Activated T-cell treated with anti-CD3 and anti-CD28 coated beads for 1 hour (primary cell): ENCODE measurements around the gene CLDN15.
"Not testable (repeated sequence)": the region's sequence is repeated elsewhere in the genome, so short reads cannot be mapped to it uniquely, and the experiment has no call there.

Source experiments
- DNase-seq: peaks from one replicate; pipeline ENCODE4 v3.0.0-alpha.2; 2020; ENCODE audit warnings: low read depth

The CLDN15 gene, protein sequence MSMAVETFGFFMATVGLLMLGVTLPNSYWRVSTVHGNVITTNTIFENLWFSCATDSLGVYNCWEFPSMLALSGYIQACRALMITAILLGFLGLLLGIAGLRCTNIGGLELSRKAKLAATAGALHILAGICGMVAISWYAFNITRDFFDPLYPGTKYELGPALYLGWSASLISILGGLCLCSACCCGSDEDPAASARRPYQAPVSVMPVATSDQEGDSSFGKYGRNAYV

DNA sequence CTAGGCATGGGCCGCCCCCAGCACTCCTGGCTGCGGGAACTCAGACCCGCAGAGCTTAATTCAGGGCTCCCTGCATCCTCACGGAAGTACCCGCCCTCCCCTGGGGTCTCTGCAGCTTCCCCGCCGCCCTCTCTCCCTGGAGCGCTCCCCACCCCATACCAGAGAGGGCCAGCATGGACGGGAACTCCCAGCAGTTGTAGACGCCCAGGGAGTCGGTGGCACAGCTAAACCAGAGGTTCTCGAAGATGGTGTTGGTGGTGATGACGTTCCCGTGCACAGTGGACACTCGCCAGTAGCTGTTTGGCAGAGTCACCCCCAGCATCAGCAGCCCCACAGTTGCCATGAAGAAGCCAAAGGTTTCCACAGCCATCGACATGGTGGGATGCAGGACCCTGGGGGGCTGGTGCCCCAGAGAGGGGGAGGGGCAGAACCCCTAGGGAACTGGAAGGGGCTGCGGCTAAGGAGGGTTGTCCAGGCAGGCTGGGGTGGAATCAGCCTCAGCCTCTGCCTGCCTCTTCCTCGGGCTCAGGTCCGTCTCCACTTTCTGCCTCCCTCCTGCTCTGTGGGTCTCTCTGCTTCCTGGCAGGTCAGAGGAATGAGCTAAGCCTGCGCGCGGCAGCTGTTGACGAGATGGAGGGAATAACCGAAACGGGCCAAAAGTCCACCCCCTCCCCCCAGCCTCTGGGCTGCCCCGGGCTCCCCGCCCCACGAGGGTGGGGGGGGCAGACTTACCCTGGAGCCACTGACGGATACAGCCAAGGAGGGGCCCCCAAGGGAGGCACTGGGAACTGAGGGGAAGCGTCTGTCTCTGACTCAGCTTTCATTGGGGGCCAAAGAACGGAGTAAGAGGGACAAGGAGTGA is at the start of gene CLDN15:
Gene CLDN15 (minus strand): TSS at position 597 of the 862 bp plus-strand sequence. CDS start 221 bp downstream, at position 376.
- DNase-seq = no peak

DNA sequence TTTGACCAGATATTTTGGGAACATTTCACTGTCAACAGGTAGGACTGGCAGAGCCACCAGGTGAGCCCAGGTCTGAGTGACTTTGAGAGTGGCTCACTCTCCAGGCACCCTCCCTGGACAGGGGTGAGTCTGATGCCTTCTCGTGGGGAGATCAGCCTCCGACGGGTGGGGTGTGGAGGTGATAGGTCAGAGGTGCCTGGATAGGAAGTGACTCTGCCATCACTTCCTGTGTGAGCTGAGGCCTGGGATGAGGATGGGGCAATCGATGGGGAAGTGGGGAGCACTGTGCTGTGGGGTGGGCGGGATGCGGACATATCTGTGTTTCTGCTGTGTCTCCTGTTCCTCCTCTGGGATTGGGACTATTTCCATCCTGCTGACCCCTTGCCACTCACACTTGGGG is 49.4 kb upstream of the CLDN15 start:
- no peak for DNase-seq

DNA sequence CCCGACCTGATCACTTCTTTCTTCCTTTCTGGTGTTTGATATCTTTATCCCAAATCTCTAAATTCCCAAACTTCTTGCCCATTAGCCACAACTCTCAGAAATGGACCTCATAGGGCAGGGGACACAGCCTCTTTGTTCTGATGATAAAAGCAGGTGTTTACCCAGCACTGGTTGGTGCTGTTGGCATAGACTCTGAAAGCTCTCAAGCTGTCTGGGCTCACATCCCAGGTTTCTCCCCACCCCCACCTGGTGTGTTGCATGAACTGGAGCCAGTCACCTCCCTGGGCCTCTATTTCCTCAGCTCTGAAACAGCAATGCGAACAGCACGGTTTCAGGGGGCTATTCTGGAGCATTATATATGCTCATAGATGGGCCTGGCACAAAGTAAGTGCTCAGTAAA is 48.3 kb upstream of the CLDN15 start:
- not testable (repeated sequence) for DNase-seq

DNA sequence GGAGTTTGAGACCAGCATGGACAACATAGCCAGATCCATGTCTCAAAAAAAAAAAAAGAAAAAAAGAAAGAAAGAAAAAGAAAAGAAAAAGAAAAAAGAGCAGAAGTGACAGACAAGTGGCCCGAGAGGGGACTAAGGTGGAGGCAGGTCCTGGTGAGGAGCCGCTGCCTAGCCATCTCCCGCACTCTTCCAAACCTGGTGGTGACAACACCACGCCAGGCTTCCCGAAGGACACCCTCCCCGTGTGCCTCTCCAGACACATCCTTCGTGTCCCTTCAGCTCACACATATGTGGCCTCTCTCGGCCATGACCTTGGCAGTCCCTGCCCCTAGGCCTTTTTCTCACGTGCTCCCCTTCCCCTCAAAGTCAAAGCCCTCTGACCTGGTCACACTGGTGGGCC is 47.6 kb upstream of the CLDN15 start:
- DNase-seq = no peak

DNA sequence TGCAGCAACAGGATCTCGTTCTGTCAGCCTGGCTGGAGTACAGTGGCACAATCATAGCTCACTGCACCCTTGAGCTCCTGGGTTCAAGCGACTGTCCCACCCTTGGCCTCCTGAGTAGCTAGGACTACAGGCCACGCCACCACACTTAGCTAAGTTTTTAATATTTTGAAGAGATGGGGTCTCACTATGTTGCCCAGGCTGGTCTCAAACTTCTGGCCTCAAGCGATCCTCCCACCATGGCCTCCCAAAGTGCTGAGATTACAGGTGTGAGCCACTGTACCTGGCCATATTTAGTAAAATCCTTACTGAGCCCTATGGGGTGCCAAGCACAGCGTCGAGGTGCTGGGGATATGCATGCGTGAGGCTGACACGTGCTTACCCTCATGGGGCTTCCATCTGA is 43.3 kb upstream of the CLDN15 start:
- DNase-seq = not testable (repeated sequence)

DNA sequence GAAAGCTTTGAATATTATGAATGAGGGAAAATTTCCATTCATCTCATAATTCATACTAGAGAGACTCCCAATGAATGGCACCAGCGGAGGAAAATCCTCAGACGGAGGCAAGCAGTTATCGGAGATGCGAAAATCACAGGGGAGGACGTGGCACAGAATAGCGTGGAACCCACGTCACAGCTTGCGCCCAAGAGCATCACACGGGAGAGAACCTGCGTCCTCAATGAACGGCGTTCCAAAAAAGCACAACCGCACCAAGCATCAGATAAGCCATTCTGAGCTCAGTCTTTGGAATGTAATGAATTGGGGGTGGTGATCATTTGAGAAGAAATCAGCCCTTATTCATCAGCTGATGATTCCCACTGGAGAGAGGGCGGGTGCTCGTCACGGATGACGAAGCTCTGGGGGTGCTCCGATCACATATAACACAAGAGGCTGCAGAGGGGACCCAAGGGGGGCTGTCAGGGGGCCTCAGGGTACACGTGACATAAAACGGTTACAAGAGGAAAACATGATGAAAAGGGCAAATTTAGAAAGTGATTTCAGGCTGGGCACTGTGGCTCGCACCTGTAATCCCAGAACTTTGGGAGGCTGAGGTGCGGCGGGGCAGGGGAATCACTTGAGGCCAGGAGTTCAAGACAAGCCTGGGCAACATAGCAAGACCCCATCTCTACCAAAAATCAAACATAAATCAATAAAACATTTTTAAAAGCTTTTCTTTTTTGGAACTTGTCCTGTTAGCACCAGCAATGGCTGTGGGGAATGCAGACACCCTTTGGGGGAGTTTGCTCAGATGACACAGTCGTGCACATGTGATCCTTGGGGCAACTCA is 41.1 kb upstream of the CLDN15 start:
- no peak for DNase-seq

DNA sequence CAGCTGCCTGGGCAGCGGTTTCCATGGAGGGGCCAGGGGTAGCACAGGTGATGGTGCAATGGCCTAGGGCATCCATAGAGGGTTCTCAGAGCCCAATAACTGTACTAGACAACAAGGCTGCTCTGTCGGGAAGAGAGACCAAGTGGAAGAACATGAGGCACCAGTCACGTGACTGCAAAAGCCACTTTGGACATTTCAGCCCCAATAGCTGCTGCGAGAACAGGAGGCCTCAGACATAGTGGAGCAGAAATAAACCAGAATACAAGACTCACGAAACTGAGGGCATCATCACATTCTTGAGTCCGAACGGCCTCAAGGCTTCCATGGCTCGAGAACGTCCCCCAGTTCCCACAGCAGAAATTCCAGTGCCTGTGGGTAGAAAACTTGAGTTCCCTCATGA is 39.6 kb upstream of the CLDN15 start:
- DNase-seq = no peak

DNA sequence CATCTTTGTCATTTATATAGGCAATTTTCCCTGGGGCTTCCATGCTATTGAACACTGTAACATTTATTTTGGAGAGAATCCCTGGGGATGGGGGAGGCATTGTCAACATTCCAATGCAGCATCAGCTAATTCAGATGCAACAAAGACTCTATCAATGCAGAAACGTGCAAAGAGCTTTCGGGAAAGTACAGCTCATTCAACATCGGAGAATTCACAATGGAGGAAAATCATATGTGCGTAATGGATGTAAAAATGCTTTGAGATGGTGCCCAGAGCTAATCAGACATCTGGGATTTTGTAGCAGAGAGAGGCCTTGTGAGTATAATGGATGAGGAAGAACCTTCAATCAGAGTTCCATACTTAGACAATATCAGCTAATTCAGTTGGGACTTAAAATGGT is 35.6 kb upstream of the CLDN15 start:
- DNase-seq = no peak

DNA sequence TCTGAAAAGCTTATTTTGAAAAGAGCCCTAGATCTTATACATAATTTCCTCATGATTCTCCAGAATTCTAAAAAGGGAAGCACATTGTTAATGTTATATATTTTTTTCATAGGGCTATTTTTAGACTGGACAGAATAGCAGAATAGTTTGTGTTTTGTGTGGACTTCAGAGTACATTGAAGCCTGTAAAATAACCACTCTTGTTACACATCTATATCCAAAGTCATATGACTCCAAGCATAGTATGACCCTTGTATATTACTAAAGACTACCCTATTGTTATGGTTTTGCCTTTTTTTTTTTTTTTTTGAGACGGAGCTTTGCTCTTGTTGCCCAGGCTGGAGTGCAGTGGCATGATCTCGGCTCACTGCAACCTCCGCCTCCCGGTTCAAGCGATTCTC is 33.4 kb upstream of the CLDN15 start:
- DNase-seq = no peak

DNA sequence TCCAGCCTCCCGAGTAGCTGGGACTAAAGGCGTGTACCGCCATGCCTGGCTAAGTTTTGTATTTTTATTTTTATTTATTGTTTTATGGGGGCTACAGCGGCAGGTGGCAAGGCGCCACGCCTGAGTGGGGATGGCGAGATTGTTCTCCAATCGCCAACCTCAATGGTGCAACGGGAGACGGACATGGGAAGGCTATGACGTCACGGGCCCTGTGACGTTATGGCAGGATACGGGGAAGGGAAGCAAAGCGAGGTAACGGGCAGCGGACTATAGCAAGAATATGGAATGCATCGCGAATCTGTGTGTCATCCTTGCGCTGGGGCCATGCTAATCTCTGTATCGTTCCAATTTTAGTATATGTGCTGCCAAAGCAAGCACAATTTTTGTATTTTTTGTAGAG is 32.1 kb upstream of the CLDN15 start:
- DNase-seq = no peak

DNA sequence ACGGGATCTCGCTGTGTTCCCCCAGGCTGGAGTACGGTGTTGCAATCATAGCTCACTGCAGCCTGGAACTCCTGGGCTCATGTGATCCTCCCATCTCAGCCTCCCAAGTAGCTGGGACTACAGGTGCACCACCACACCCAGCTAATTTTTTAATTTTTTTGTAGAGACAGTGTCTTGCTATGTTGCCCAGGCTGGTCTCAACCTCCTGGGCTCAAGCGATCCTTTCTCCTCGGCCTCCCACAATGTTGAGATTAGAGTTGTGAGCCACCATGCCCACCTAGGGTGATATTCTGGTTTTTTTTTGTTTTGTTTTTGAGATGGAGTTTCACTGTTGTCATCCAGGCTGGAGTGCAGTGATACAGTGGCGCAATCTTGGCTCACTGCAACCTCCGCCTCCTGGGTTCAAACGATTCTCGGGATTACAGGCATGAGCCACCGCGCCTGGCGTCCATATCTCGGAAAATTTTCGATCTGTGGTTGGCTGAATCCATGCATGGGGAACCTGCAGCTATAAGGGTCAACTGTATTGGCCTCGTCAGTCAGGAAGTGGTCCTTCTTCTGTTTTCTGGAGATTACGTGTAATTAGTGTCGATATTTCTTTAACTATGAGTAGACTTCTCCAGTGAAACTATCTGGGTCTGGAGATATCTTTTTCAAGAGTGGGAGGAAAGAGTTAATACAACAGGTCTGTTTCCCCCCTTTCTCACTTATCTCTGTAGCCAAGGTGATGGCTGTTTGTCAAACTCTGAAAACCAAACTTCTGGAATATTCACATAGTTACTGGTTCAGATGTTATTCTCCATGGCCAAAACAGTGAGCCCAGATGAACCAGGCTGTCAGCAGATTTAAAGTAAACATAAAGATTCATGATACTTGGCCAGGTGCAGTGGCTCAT is 28.3 kb upstream of the CLDN15 start:
- DNase-seq = no peak

DNA sequence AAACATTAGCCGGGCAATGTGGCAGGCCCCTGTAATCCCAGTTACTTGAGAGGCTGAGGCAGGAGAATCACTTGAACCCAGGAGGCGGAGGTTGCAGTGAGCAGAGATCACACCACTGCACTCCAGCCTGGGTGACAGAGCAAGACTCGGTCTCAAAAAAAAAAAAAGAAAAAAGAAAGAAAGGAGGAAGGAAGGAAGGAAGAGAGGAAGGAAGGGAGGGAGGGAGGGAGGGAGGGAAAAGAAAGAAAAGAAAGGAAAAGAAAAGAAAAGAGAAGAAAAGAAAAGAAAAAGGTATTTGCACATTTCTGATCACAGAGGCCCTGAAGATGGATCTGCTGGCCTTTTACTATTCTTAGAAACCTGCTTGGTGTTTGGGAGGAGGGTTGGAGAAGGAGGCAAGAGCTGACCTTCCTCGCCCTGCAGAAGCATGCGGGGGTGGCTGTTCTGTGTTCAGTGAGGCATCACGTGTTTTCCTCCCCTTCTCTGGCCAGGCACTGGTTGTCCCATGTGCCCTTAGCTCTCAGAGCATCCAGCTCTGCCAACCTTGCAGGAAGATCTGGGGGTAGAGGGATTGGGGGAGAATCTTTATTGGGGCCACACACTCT is 26.6 kb upstream of the CLDN15 start:
- not testable (repeated sequence) for DNase-seq

DNA sequence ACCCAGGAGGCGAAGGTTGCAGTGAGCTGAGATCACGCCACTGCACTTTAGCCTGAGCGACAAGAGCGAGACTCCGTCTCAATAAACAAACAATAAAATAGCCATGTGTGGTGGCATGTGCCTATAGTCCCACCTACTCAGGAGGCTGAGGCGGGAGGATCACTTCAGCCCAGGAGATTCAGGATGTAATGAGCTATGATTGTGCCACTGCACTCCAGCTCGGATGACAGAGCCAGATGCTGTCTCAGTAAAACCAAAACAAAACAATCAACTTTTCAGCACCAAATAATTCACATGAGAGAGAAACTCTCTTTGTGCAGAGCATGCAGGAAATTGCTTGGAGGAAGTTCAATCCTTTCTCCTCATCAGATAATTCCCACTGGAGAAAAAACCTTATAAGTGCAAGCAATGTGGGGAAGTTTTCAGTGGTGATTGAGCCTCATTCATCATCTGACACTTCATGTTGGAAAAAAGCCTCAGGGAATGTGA is 20.7 kb upstream of the CLDN15 start:
- no peak for DNase-seq

DNA sequence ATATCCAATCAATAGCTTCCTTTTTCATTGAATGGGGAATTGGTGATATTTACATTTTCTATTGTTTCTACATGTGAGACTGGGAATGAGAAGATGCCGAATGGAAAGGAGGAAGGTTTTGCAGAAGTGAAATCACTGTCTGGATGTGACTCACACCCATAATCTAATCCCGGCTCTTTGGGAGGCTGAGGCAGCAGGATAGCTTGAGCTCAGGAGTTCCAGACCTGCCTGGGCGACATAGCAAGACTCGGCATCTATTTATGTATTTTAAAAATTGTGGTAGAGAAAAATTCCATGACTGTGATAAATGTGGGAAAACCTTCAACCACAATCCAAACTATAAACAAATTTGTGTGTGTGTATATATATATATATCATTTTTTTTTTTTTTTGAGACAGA is 18.2 kb upstream of the CLDN15 start:
- DNase-seq = no peak

DNA sequence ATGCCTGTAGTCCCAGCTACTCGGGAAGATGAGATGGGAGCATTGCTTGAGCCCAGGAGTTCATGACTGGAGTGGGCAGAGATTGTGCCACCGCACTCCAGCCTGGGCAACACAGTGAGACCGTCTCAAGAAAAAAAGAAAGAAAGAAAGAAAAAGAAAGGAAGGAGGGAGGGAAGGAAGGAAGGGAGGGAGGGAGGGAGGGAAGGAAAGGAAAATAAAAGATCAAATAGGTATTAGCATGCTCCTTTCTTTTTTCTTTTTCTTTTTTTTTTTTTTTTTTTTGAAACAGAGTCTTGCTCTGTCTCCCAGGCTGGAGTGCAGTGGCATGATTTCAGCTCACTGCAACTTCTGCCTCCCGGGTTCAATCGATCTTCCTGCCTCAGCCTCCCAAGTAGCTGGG is 15.6 kb upstream of the CLDN15 start:
- DNase-seq = not testable (repeated sequence)

DNA sequence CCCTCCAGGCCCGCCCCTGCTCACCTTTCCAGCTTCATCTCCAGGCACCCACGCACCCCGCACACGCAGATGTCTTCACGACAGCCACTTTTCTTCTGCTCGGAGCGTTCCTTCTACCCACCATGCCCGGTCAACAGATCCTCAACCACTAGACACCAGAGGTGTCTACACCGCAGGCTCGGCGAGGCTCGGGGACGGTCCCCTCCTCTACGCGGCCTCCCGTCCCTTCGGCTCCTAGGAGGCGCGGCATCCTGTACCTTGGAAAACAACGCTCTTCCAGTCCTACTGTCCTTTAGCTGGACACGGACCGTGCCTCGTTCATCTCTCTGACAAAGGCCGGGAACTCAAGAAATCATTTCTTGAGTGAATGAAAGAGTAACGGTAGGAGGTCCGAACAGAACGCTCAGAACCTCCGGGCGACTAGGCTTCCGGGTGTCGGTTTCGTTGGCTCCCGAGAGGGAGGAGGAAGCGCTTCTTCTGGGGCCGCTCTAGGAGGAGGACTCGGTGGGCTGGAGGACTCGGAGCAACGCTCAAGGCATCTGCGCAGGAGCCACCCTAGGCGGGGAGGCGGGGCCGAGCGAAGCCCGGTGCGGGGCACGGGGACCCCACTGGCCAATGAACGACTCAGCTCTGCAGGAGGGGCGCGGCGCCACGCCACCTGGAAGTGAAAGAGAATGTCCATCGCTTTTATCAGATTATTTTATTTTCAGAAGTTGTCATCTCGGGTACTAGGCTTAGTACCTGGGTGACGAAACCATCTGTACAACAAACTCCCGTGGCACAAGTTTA is 14.5 kb upstream of the CLDN15 start:
- DNase-seq = peak; percentile 98

DNA sequence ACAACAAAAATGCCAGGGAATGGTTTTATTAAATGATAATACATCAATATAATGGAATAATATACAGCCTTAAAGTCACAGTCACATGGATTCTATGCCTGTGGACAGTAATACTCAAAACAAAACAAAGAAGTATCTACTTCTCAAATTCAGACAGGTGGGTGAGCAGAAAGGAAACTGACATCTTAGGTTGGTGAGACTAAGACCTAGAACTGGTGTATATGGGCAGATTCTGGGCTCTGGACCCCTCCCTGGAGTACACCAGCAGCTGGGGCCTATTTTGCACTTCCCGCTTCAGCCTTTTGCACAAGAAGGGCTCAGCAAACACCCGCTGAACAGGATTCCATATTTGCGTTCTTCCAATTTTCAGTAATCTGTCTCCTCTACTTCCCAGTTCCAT is 12.7 kb upstream of the CLDN15 start:
- DNase-seq = no peak

DNA sequence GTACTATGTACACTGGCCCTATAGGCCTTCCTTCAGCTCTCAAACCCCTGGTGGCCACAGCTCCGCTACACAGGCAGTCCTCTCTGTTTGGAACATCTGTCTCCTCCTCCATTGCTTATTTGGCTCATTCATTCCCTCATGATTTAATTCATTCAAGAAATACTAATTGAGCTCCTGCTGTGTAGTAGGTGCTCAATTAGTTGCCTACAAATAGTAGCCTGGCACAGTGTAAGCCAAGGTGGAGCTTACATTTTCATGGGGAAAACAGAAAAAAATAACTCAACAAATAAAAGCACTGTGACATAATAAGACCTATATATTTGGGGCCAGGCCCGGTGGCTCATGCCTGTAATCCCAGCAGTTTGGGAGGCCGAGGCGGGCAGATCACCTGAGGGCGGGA is 10.7 kb upstream of the CLDN15 start:
- DNase-seq = no peak

DNA sequence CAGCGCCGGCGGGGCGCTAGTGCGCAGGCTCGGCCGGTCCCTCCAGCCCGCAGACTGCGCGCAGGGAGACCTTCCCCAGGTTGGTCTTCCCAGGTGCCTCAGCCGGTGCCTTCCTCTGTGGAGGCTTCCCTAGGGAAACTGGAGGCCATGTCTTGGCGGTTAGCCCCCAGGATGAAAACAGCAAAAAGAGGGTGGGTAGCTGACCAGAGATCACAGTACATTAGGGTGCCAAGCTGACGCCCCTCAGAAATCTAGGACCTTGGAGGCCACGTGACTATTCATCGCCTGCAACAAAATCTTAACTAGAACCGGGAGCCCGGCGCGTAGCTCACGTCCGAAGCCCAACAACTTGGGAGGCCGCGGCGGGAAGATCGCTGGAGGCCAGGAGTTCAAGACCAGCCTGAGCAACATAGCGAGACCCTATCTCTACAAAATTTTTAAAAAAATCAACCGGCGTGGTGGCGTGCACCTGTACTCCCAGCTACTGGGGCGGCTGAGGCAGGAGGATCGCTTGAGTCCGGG is 7.6 kb upstream of the CLDN15 start:
- DNase-seq = no peak
